HG03045 (cell line): ENCODE measurements around the gene NAA35.
"Not testable (repeated sequence)": the region's sequence is repeated elsewhere in the genome, so short reads cannot be mapped to it uniquely, and the experiment has no call there.

Experiments used
- ATAC-seq: cut with Tn5 transposase; IDR thresholded peaks from one replicate; pipeline ENCODE4 v1.9.1; 2021; ENCODE audit warnings: mild to moderate bottlenecking, moderate library complexity; ENCODE audit not compliant: unreplicated experiment

The NAA35 gene

DNA sequence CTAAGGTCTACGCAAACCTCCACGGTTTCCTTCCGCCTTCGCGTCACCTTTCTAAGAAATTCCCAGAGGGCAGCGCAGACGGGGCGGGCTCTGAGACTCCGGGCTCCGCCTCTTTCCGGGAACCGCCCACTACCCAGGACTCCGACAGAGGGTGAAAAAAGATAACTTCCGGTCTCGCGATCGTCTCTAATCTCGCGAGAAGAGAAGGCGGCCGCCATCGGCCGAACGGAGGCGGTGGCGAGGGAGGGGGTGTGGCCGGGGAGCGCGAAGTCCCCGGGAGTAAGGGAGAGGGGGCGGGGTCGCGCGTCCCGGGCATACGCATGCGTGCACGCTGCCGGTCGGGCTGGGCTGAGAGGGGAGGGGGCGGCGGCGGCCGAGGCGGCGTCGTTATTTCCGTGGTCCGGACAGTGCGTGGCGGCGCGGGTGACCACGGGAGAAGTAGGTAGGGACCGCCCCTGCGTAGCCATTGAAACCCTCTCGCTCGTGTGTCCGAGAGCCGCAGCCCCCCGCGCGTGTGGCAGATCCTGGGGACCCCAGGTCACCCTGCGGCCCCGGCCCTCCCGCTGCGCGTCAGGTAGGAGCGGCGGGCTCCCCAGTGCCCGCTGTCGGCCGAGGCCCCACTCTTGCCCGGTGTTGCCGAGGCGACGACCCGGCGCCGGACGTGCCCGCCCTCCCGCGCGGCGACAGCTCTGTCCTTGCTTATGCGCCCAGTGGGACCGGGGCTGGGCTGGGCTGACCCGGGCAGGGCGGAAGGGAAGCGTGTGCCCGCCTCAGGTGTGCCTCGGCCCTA lies at the start of gene NAA35:
NAA35 (plus strand) TSS at position 315 of the 790 bp plus-strand sequence. CDS start 1,014 bp downstream, outside the sequence.
- peak; percentile 89 for ATAC-seq

DNA sequence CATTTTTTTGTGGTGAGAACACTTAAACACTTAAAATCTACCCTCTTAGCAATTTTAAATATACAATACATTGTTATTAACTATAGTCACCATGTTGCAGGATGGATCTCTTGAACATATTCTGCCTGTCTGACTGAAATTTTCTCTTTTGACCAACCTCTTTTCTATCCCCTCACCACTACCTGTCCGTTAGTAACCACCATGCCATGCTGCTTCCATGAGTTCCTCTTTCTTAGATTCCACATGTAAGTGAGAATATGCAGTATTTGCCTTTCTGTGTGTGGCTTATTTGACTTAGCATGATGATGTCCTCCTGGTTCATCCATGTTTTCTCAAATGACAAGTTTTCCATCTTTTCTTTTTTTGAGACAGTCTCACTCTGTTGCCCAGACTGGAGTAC lies 48.5 kb upstream of the NAA35 start:
- ATAC-seq: no peak

DNA sequence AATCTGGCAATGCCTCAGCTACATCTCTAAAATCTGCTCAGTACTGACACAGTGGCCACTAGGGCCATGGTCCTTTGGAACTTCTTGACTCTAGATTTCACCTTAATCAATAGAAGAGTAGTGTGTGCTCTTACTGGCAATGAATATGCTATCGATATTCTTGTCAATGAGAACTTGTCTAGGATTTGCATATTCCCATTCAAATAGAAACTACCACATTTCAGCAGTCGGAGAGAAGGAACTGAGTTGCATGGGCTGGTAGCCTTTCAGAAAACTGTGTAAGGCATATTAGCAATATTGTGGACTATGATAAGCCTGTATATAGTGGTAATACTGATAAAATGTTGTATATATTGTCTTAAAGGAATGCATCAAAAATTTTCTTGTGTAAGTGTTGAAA lies 45.3 kb upstream of the NAA35 start:
- ATAC-seq: no peak

DNA sequence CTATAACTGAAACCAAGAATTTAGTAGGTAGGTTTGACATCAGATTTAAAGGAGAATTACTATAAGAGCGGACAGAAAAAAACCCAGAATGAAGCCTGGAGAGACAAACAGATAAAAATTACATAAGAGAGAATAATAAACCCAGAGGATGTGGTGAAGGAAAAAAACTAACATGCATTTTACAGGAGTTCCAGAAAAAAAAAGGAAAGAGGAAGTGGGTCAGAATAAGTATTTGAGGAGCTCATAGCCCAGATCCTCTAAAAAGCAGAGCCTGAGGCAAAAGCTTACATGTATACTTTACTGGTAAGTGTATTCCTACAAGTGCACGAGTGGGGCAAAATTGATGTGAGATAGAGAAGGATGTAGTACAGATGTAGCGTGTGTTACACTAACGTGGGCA lies 43.1 kb upstream of the NAA35 start:
- ATAC-seq: no peak

DNA sequence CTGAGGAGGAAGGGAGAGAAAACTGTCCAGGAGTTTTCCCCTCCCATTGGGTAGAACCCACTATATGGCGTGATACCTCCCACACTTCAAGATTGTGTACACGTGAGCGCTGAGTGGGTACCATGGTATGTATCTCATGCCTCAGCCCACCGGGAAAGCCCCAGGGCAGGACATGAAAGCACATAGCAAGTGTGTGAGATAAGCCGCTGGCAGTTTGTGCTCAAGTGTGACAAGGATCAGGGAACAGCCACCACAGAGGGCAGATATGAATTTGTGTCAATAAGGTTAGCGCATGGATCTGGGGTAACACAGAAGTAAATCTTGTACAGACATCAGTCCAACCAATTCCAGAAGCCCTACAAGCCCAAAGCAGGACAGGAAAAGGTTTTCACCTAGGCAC lies 42.6 kb upstream of the NAA35 start:
- no peak for ATAC-seq

DNA sequence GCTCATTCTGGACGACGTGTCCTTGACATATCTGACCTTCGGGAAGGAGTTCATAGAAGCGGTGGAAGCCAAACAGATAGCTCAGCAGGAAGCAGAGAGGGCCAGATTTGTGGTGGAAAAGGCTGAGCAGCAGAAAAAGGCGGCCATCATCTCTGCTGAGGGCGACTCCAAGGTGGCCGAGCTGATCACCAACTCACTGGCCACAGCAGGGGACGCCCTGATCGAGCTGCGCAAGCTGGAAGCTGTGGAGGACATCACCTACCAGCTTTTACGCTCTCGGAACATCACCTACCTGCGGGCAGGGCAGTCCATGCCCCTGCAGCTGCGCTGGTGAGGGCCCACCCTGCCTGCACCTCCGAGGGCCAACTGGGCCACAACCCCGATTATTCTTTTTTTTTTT lies 41.6 kb upstream of the NAA35 start:
- ATAC-seq: no peak

DNA sequence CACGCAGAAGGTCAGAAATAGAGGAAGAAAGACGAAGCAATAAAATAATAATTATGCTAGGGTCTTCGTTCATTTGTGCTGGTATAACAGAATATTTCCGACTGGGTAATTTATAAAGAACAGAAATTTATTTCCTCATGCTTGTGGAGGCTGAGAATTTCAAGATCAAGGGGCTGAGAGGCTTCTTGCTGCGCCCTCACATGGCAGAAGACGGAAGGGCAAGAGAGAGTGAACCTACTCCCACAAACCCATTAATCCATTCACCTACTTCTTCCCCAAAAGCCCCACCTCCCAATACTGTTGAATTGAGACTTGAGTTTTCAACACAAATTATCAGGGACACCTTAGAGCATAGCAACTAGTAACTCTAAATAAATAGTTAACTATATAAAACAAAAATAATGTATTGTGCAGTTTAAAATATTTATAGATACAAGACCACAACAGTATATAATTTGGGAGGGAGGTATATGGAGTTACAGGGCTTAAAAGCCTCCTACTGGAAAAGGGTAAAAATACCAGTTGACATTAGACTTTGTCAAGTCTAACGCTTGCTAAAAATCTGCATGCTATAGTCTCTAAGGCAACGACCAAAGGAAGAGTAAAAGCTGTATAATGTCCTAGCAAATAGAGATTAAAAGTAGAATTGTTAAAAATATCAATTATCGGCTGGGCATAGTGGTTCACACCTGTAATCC lies 40.3 kb upstream of the NAA35 start:
- ATAC-seq: no peak

DNA sequence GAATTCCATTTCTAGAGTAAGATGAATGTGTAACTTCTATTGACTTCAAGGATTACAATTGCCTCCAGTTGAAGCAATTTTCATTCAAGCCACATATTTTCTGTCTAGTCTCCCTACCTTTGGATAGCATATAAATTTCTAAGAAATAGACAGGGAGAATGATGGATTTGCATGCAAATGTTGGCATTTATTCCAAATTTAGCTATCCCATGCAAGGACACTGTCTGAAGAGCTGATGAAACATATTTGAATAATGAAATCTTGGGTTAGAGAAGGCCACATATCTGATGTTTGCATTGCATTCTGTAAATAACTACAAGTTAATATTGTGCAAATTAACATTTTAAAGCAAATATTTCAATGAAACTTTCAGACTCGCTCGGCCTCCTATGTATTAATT lies 36.0 kb upstream of the NAA35 start:
- no peak for ATAC-seq

DNA sequence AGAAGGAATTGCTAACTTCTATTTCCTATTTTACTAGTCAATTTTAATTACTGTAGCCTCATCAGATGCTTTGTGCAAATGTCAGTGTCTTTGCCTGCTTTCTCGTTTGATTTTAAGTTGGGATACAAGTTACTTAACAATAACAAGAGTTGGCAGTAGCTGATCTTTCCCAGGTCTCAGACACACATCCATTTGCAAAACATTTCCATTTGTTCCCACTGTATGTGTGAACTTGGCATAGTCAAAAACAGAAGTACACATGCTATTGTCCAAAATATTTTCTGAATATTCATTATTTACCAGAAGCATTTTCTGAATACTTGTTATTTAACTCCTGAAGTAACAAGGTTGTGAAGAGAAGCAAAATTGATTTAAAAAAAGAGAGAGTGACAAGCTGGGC lies 35.0 kb upstream of the NAA35 start:
- no peak for ATAC-seq

DNA sequence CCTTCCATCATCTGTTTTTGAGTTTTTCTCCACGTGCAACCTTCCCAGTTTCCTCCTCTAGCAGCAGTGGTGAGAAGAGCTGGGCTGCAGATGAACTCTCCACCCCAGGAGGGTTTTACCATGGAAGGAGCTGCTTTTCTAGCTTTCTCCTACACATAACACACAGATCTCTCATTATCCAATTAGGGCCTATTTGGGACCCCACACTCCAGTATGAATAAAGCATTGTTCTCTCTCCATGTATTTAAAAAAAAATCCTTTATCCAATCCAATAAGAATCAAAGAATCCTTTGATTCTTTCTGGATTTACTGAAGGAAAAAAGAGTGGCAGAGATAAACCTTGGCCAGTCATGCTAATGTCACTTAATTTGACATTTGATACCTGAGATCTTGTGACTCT lies 31.6 kb upstream of the NAA35 start:
- ATAC-seq: no peak

DNA sequence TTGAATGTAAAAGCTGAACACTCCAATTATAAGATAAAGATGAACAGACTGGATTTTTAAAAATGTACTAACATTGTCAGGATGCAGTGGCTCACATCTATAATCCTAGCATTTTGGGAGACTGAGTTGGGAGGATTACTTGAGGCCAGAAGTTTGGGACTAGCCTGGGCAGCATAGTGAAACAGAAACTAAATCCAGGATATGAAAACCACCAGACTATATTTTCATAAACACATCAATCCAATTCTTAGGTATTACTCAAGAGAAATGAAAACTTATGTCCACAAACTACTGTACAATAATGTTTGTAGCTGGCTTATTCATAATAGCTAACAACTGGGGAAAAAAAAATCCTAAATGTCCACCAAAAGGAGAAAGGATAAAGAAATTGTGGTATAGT lies 26.8 kb upstream of the NAA35 start:
- no peak for ATAC-seq

DNA sequence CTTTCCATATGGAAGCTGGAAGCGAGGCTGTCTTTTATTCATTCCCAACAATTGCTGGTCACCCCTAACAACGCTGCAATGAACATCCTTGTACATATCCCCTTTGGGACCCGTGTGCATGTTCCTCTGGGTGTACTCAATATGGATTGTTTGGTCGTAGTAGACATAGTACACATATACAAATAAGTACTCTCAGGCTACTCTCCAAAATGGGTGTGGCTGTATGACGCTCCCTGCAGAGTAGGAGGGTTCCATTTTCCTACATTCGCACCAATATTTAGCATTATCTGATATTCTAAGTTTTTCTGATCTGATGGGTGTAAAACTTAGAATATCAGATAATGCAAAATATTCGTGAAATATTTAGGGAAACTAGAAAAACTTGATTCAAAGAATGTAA lies 23.2 kb upstream of the NAA35 start:
- ATAC-seq: no peak

DNA sequence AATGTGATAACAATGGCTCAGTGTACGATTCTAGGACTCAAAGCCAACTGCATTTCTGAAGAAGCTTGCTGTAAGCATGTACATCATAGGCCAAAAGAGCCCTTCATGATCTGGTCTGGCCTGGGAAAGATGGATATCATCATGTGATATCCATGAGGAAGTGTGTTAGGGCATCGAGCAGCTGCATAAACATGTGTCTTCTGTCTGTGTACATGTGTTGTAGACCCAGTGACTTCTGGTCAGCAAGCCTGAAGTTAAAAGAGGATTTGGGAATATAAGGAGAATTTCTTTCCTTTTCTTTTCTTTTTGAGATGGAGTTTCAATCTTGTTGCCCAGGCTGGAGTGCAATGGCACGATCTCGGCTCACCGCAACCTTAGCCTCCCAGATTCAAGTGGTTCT lies 15.5 kb upstream of the NAA35 start:
- ATAC-seq: no peak

DNA sequence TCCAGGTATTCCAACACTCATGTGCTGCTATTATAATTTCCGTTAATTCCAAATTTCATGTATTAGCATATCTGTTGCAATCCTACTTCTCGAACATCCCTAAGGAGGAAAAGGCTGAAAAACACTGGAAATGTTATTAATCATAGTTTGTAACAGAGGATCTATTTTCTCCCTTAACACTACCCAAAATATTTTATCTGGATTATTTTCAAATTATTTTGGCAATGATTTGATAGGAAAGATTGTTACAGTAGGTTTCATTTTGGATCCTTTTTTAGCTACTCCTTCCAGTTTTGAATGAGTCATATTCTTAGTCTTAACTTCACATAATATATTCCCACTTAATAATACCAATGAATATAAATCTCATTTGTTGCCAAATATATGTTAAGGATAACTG lies 13.9 kb upstream of the NAA35 start:
- no peak for ATAC-seq

DNA sequence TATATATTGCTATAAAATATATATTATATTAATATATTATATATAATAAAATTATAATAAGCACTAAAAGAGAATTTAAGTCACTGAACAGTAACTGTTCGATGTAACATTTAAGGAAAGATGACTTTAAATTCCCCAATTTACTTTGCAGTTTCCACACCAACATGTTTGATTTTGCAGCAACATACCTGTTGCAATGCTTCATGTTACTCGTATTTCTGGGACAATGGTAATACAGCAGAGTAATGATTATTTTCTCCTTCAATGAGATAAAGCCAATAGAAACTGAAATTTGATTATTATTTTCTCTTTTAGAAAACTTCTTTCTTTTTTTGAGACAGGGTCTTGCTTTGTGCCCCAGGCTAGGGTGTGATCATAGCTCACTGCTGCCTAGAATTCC lies 9.5 kb upstream of the NAA35 start:
- ATAC-seq: no peak

DNA sequence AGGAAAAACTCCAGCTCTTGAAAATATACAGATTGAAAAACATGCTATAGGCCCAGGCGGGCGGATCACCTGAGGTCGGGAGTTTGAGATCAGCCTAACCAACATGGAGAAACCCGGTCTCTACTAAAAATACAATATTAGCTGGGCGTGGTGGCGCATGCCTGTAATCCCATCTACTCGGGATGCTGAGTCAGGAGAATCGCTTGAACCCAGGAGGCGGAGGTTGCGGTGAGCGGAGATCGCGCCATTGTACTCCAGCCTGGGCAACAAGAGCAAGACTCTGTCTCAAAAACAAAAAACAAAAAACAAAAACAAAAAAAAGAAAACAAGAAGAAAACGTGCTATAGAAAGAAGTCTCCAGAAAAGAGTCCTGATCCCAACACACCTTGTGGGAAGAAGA lies 5.0 kb upstream of the NAA35 start:
- ATAC-seq: not testable (repeated sequence)

DNA sequence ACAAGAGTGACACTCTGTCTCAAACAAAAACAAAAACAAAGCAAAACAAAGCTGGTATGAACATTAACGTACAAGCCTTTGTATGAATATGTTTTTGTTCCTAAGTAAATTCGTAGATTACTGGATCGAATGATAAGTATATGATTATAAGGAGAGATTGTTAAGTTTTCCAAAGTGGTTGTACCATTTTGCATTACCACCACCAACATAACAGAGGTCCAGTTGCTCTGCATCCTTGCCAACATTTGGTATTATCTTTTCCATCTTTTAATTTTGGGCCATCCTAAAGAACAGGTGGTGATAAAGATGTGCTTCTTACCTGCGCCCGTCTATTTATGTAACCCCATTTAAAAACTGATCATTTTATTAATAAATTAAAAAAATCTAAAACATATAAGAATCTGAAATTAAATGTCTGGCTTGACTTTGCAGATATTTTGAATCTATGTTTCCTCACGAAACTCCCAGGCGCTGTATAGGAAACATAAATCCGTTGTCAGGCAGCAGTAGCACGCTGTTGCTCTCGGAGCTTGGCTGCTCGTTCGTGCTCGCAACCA lies 593 bp upstream of the NAA35 start:
- no peak for ATAC-seq

DNA sequence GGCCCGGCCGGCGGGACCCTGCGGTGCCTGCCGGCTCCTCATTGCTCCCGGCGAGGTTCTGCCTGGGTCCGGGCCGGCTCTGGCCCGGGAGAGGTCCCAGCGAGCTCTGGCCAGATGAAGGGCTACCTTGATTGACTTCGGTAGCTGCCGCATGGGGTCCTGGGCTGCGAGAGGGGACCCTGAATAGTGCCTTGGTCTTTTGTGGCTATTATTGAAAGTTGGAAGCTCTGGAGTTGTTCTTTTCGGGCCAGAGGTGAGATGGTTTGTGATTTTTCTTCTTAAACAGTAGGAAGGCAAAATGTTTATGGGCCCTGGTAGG lies 635 bp downstream of the NAA35 start:
- ATAC-seq: no peak

DNA sequence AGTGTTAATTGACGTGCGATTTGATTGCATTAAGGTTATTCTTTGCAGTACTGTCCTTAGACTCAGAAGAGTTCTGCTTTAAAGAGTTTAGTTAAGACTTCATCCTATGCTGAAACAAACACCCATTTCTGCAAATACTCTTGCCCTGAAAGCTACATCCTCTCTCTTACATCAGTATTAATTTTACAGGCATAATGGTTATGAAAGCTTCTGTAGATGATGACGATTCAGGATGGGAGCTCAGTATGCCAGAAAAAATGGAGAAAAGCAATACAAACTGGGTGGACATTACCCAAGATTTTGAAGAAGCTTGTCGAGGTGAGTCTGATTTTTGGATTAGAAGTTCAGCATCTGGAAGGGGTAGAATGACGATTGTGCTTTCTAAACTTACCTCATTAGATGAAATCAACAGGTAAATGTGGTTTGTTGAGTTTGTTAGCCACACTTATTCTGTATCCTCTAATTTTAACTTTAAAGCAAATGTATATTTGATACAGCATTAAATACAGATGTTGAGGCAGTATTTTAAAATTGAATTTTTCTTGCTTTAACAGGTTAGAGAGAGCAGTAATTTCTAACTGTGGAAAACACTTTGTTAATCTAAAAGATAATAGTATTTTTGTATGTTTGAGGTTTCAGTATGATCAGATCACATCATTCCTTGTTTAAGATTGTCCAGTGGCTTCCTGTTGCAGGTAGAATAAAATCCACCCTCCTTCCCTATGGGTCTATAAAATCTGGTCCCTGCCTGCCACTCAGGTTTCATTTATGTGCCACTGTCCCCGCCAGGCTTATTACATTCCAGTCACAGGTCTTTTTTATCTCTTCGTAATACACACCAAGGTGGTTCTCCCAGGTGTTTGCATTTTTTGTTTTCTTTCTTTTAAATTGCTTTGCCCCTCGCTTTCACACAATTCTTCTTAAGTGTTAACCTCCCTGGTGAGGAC lies 1.3 kb downstream of the NAA35 start:
- ATAC-seq: no peak

DNA sequence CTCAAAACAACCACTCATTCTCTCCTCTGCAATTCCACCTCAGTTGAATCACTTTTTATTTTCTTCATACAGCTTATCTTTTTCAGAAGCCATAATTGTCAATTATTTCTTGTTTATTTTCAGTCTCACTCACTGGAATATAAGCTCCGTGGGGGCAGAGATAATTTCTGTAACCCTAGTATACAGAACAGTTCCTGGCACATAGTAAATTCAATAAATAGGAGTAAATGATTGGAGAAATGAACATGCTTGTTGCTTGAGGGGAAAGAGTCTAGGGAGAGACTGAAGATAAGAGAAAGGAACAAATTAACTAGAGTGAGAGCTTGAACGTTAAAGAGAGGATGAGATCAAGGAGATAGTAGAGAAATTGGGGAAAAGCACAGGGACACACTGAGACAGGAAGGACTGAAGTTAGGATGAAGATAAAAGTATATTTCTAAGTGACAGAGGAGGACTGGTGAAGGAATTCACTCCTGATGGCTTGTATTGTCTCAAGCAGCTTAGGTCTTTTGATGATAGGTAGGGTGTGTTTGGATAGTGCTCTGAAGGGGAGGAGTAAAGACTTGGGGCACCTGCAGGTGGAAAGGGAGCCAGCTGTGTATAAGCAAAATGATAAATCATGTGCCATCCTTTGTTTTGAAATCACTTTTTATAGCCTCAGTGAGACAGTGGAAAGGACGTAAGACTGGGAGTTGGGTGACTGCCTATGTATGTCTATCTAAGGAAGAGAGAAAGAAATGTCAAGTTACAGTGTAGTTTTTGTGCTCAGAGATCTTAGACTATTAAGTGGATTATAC lies 2.2 kb downstream of the NAA35 start:
- ATAC-seq: no peak
